Fibroblast of pulmonary artery (primary cell): ENCODE measurements around the gene CEACAM3.
"Not testable (repeated sequence)": the region's sequence is repeated elsewhere in the genome, so short reads cannot be mapped to it uniquely, and the experiment has no call there.

Experiments used
- DNase-seq: peaks from one replicate; pipeline ENCODE4 v3.0.0-alpha.2; 2010; ENCODE audit warnings: low read depth
- H3K4me3 ChIP-seq: replicated peaks from 2 replicates; pipeline ENCODE4 v1.5.1; 2011; ENCODE audit warnings: low read depth, mild to moderate bottlenecking, control low read depth, low read length, moderate library complexity
- CTCF ChIP-seq: IDR thresholded peaks from 2 replicates; pipeline ENCODE4 v1.5.1; 2011; ENCODE audit warnings: mild to moderate bottlenecking, control low read depth, low read length, inconsistent platforms; ENCODE audit errors: missing control alignments

CEACAM3 gene

DNA sequence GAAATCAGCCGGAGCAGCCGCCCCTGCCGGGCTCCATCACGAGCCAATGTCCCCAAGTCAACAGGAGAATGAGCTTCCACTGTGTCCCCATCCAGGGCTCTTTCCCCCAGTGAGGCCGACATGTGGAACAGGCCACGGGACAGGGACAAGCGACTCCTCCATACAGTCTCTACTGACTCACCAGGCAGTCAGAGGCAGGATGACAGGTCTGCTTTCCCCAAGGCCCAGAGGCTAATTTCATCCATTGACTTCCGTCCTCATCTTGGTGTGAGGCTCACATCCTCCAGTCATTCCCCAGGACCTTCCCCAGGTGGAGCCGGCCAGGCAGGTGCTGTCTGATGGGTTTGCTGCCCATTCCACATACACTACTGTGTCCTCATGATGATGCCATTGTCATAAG, 37.5 kb upstream of the CEACAM3 start:
- no peak overlapping the region for H3K4me3 ChIP-seq
- DNase-seq, result no peak
- no peak for TF ChIP-seq CTCF

GRCh38 chr19:41767115-41767514, 29.3 kb upstream of the CEACAM3 start:
- no peak for DNase-seq
- no peak overlapping the region for H3K4me3 ChIP-seq
- TF ChIP-seq CTCF, result no peak

DNA sequence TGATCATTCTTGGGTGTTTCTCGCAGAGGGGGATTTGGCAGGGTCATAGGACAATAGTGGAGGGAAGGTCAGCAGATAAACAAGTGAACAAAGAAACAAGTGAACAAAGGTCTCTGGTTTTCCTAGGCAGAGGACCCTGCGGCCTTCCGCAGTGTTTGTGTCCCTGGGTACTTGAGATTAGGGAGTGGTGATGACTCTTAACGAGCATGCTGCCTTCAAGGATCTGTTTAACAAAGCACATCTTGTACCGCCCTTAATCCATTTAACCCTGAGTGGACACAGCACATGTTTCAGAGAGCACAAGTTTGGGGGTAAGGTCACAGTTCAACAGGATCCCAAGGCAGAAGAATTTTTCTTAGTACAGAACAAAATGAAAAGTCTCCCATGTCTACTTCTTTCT, 28.3 kb upstream of the CEACAM3 start:
- not testable (repeated sequence) for DNase-seq, H3K4me3 ChIP-seq

GRCh38 chr19:41769608-41770007, 26.8 kb upstream of the CEACAM3 start:
- DNase-seq, result no peak
- no peak overlapping the region for H3K4me3 ChIP-seq
- no peak for TF ChIP-seq CTCF

DNA sequence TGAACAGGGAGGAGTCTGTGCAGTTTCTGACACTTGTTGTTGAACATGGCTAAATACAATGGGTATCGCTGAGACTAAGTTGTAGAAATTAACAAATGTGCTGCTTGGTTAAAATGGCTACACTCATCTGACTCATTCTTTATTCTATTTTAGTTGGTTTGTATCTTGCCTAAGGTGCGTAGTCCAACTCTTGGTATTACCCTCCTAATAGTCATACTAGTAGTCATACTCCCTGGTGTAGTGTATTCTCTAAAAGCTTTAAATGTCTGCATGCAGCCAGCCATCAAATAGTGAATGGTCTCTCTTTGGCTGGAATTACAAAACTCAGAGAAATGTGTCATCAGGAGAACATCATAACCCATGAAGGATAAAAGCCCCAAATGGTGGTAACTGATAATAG, 25.0 kb upstream of the CEACAM3 start:
- DNase-seq, result no peak
- no peak overlapping the region for H3K4me3 ChIP-seq
- TF ChIP-seq CTCF, result no peak

- TF ChIP-seq CTCF, result no peak
- no peak for DNase-seq
- H3K4me3 ChIP-seq, result no peak overlapping the region
Observed at GRCh38 chr19:41774515-41774980, 21.8 kb upstream of the CEACAM3 start.

- H3K4me3 ChIP-seq, result no peak overlapping the region
- TF ChIP-seq CTCF, result no peak
- no peak for DNase-seq
Observed at GRCh38 chr19:41776700-41777099, 19.7 kb upstream of the CEACAM3 start.

GRCh38 chr19:41783612-41784011, 12.8 kb upstream of the CEACAM3 start:
- H3K4me3 ChIP-seq, result no peak overlapping the region
- no peak for TF ChIP-seq CTCF
- DNase-seq, result no peak
